ENCODE measurements around the gene IL11RA. TPM values are rescaled to one million over a fixed set of nuclear protein-coding genes. Genes with fewer than 3 reads are reported as not detected.

The IL11RA gene
- total RNA-seq, 1 donor from 2014 or later, result 64.5 TPM

- intact Hi-C loops (cut with micrococcal nuclease), result loop anchor here (10.0 kb wide), 1 partner anchor 945 kb away; the partner anchor contains the start of genes CCDC107, RMRP and SIT1
Measured at GRCh38 chr9:34709196-34709978, 57.4 kb downstream of the IL11RA start.

DNA sequence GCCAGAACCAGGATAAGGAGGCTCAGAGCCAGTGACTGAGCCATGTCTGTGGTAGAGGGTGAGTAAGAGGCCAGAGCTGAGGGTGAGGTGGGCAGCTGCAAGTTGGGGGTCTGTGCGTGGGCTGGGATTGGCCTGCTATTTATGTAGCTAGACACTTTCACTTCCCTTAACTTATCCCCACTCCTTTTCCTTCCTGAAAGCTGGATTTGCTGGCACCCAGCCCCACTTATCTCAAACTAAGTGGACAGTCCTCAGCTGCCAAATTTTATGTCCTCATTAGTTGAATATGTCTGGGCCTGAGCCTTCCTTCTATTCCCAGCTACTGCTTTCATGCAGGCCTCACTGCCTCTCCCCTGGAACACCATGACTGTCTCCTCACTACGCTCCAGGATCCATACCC lies 58.0 kb downstream of the IL11RA start, which contains the start of gene CCL21:
TSS of gene CCL21 (minus strand) at position 114 of the 400 bp plus-strand sequence. CDS start at position 44, 70 bp downstream.
- intact Hi-C loops (cut with micrococcal nuclease), result no loop called here

Other genes with a start within 250 kb of the IL11RA start
- 16.6 and 19.0 TPM in 2 replicates for gene FAM219A, start 193.6 kb upstream of the IL11RA start, total RNA-seq
- not detected in 2 replicates for gene DNAI1, start 193.4 kb upstream of the IL11RA start, total RNA-seq
- 0.20 TPM in 1 of 2 replicates, not detected in the other for gene ENHO, start 129.2 kb upstream of the IL11RA start, total RNA-seq
- not detected in 2 replicates for gene CNTFR, start 62.5 kb upstream of the IL11RA start, total RNA-seq
- 21.0 and 22.2 TPM in 2 replicates for gene RPP25L, start 40.1 kb upstream of the IL11RA start, total RNA-seq
- 108 and 115 TPM in 2 replicates for gene DCTN3, start 31.7 kb upstream of the IL11RA start, total RNA-seq
- 0.49 TPM in 1 of 2 replicates, not detected in the other for gene ARID3C, start 23.1 kb upstream of the IL11RA start, total RNA-seq
- 63.0 and 64.1 TPM in 2 replicates for gene SIGMAR1, start 14.4 kb upstream of the IL11RA start, total RNA-seq
- 108 and 110 TPM in 2 replicates for gene GALT, start 5.5 kb upstream of the IL11RA start, total RNA-seq
- gene CCL27, start 10.5 kb downstream of the IL11RA start, total RNA-seq, result 0.39 TPM in 1 of 2 replicates, not detected in the other
- not detected in 2 replicates for gene CCL19, start 39.1 kb downstream of the IL11RA start, total RNA-seq
- gene CCL21, start 58.0 kb downstream of the IL11RA start, total RNA-seq, result not detected in 2 replicates